Endodermal cell (in vitro differentiated cells): ENCODE data around the gene NHERF1. TPM values are rescaled to one million over a fixed set of nuclear protein-coding genes. Genes with fewer than 3 reads are reported as not detected.

Experiments
- DNase-seq: peaks from one replicate; pipeline ENCODE4 v3.0.0-alpha.2; 2017
- H3K27ac ChIP-seq: 2 replicates; pipeline ENCODE4 v1.5.1; 2013; ENCODE audit warnings: mild to moderate bottlenecking, low read depth, low read length, moderate library complexity
- H3K27me3 ChIP-seq: 2 replicates; pipeline ENCODE4 v1.6.1; 2013; ENCODE audit warnings: mild to moderate bottlenecking, low read length, moderate library complexity; ENCODE audit not compliant: insufficient read depth, control insufficient read depth, poor library complexity, severe bottlenecking
- H3K36me3 ChIP-seq: 2 replicates; pipeline ENCODE4 v1.7.0; 2013; ENCODE audit warnings: mild to moderate bottlenecking, low read length, moderate library complexity; ENCODE audit not compliant: control insufficient read depth, insufficient read depth
- H3K4me1 ChIP-seq: one replicate; pipeline ENCODE4 v1.7.0; 2013; ENCODE audit warnings: low read length; ENCODE audit not compliant: control insufficient read depth, insufficient read depth
- H3K4me3 ChIP-seq: 2 replicates; pipeline ENCODE4 v1.5.1; 2013; ENCODE audit warnings: mild to moderate bottlenecking, low read length, moderate library complexity
- H3K9ac ChIP-seq: 2 replicates; pipeline ENCODE4 v1.6.1; 2013; ENCODE audit warnings: mild to moderate bottlenecking, low read length, moderate library complexity; ENCODE audit not compliant: poor library complexity, severe bottlenecking; ENCODE audit errors: extremely low read depth
- H3K9me3 ChIP-seq: 2 replicates; pipeline ENCODE4 v1.6.1; 2013; ENCODE audit warnings: mild to moderate bottlenecking, low read length, moderate library complexity; ENCODE audit not compliant: control insufficient read depth
- H3K27ac Mint-ChIP-seq: 2 replicates; pipeline ENCODE4 v1.8.0; 2020; ENCODE audit warnings: mixed read lengths
- H3K27me3 Mint-ChIP-seq: 2 replicates; pipeline ENCODE4 v1.8.0; 2021; ENCODE audit warnings: mild to moderate bottlenecking, mixed read lengths; ENCODE audit not compliant: insufficient read depth
- H3K36me3 Mint-ChIP-seq: 2 replicates; pipeline ENCODE4 v1.8.0; 2020; ENCODE audit warnings: low read depth, mixed read lengths
- H3K4me1 Mint-ChIP-seq: 2 replicates; pipeline ENCODE4 v1.8.0; 2020; ENCODE audit warnings: mixed read lengths
- H3K4me3 Mint-ChIP-seq: 2 replicates; pipeline ENCODE4 v1.8.0; 2020; ENCODE audit warnings: mild to moderate bottlenecking, moderate library complexity, mixed read lengths
- H3K9me3 Mint-ChIP-seq: 2 replicates; pipeline ENCODE4 v1.8.0; 2020; ENCODE audit warnings: mild to moderate bottlenecking, mixed read lengths
- WGBS, 2 experiments: methylation state at CpG; one replicate each; pipeline versions ENCODE4 v1.1.5 to v1.1.7; 2013; ENCODE audit warnings: missing lambda C conversion rate in 2 of 2, mixed read lengths in 1 of 2; ENCODE audit not compliant: insufficient coverage in 1 of 2, insufficient read length in 1 of 2; 5-methylcytosine and 5-hydroxymethylcytosine counted together
- total RNA-seq, 2 donors: library from RNA; stranded (reverse); fragmentation: NEBNext Ultra II Directional in 1 of 2; extraction: Animal tissue kit (Norgen Biotek cat#: 25700) in 1 of 2; gene quantifications; 2 replicates in 1 of 2; 3 replicates in 1 of 2; pipeline ENCODE4 v1.2.1, GENCODE V29; 2021
- TF ChIP-seq, protein P1 (sequence below): fragments of 200-600 bp; sonication (generic); conservative IDR thresholded peaks from 2 replicates; pipeline ENCODE4 v1.5.0; 2021; ENCODE audit warnings: antibody characterized with exemption, mild to moderate bottlenecking

Gene NHERF1
- total RNA-seq, 2 donors from 2014 or later: 116 to 138 TPM

DNA sequence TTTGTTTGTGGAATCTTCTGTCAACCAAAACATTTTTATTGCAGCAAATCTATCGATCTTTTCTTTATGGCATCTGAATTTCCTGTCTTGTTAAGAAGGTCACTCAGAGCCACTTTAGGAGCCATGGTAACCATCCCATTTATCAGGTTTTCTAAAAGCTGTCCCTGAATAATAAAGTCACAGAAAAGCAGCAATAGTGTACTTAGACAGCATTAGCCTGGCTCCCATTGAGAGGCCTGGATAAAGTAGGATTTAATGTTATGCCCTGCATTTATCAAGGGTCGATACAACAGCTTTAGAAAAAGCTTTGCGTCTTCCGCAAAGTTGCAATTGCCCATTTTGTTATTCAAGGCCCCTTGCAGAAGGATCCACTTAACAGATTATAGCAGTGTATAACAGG, 25.6 kb upstream of the NHERF1 start:
- Mint-ChIP-seq H3K27ac (no peak overlapping the region), H3K4me1 (no peaks in the 10 kb centered on the region), H3K9me3 (no peaks in the 10 kb centered on the region), H3K27me3 (peaks cover 12% of the 10 kb centered on the region), H3K4me3 (no peak overlapping the region), H3K36me3 (no peaks in the 10 kb centered on the region)
- Histone ChIP-seq H3K9me3 (no peaks in the 10 kb centered on the region), H3K27ac (no peak overlapping the region), H3K27me3 (no peaks in the 10 kb centered on the region), H3K9ac (no peak overlapping the region), H3K36me3 (no peaks in the 10 kb centered on the region), H3K4me3 (no peak overlapping the region), H3K4me1 (no peaks in the 10 kb centered on the region)
- TF ChIP-seq, protein P1, sequence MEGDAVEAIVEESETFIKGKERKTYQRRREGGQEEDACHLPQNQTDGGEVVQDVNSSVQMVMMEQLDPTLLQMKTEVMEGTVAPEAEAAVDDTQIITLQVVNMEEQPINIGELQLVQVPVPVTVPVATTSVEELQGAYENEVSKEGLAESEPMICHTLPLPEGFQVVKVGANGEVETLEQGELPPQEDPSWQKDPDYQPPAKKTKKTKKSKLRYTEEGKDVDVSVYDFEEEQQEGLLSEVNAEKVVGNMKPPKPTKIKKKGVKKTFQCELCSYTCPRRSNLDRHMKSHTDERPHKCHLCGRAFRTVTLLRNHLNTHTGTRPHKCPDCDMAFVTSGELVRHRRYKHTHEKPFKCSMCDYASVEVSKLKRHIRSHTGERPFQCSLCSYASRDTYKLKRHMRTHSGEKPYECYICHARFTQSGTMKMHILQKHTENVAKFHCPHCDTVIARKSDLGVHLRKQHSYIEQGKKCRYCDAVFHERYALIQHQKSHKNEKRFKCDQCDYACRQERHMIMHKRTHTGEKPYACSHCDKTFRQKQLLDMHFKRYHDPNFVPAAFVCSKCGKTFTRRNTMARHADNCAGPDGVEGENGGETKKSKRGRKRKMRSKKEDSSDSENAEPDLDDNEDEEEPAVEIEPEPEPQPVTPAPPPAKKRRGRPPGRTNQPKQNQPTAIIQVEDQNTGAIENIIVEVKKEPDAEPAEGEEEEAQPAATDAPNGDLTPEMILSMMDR: no peak
- no peak for DNase-seq
- WGBS, 2 experiments: 94 to 96% methylated on average over 4 of the region's 4 CpGs

- 85 to 86% methylated on average over 4 to 5 of the region's 5 CpGs for WGBS, 2 experiments
- H3K4me1 Mint-ChIP-seq: no peaks in the 10 kb centered on the region
- no peak overlapping the region for H3K27ac Mint-ChIP-seq
Observed at GRCh38 chr17:74723891-74724290, 24.5 kb upstream of the NHERF1 start.

GRCh38 chr17:74725111-74725510, 23.3 kb upstream of the NHERF1 start:
- Mint-ChIP-seq H3K4me3 (no peak overlapping the region), H3K4me1 (no peaks in the 10 kb centered on the region), H3K27ac (no peak overlapping the region), H3K9me3 (no peaks in the 10 kb centered on the region), H3K27me3 (peaks cover 12% of the 10 kb centered on the region), H3K36me3 (no peaks in the 10 kb centered on the region)
- H3K9ac ChIP-seq: no peak overlapping the region
- H3K27ac ChIP-seq: no peak overlapping the region
- no peak overlapping the region for H3K4me3 ChIP-seq
- H3K27me3 ChIP-seq: no peaks in the 10 kb centered on the region
- TF ChIP-seq, protein P1: no peak
- H3K4me1 ChIP-seq: no peaks in the 10 kb centered on the region
- no peaks in the 10 kb centered on the region for H3K36me3 ChIP-seq
- WGBS, 2 experiments: 85 to 88% methylated on average over 3 of the region's 3 CpGs
- DNase-seq: no peak
- H3K9me3 ChIP-seq: no peaks in the 10 kb centered on the region

More at GRCh38 chr17:74723891-74724290, 24.5 kb upstream of the NHERF1 start:
- H3K9me3 Mint-ChIP-seq: no peaks in the 10 kb centered on the region
- no peaks in the 10 kb centered on the region for H3K27me3 ChIP-seq
- H3K9me3 ChIP-seq: no peaks in the 10 kb centered on the region
- no peak overlapping the region for H3K27ac ChIP-seq
- H3K4me1 ChIP-seq: no peaks in the 10 kb centered on the region
- no peaks in the 10 kb centered on the region for H3K36me3 Mint-ChIP-seq
- no peak for DNase-seq
- no peaks in the 10 kb centered on the region for H3K36me3 ChIP-seq
- H3K4me3 Mint-ChIP-seq: no peak overlapping the region
- no peak overlapping the region for H3K4me3 ChIP-seq
- H3K9ac ChIP-seq: no peak overlapping the region
- peaks cover 12% of the 10 kb centered on the region for H3K27me3 Mint-ChIP-seq
- TF ChIP-seq, protein P1: no peak
